OCI-LY1 (cell line): ENCODE measurements around the gene ELK3.

Experiments used
- H2AFZ ChIP-seq: fragments of 200-600 bp; sonication (generic), shearing (Covaris generic); 2 replicates; pipeline ENCODE4 v1.6.0; 2014; ENCODE audit warnings: antibody characterized with exemption, mild to moderate bottlenecking, low read length
- H3F3A ChIP-seq: fragments of 200-600 bp; sonication (generic), shearing (Covaris generic); 2 replicates; pipeline ENCODE4 v1.6.0; 2014; ENCODE audit warnings: mild to moderate bottlenecking, antibody characterized with exemption, low read length, moderate library complexity; ENCODE audit not compliant: insufficient read depth
- H3K27ac ChIP-seq: fragments of 200-600 bp; sonication (generic); 2 replicates; pipeline ENCODE4 v1.5.1; 2014; ENCODE audit warnings: low read length, mixed run types, mild to moderate bottlenecking, low read depth; ENCODE audit not compliant: poor library complexity, severe bottlenecking
- H3K27me3 ChIP-seq: fragments of 200-600 bp; sonication (generic); 2 replicates; pipeline ENCODE4 v1.6.0; 2014; ENCODE audit warnings: antibody characterized with exemption, mild to moderate bottlenecking, low read length, moderate library complexity; ENCODE audit not compliant: insufficient read depth
- H3K36me3 ChIP-seq: fragments of 200-600 bp; sonication (generic); 2 replicates; pipeline ENCODE4 v1.6.1; 2014; ENCODE audit warnings: mild to moderate bottlenecking, antibody characterized with exemption, low read length, moderate library complexity, mixed read lengths; ENCODE audit not compliant: insufficient read depth
- H3K4me1 ChIP-seq: fragments of 200-600 bp; sonication (generic); 2 replicates; pipeline ENCODE4 v1.5.1; 2014; ENCODE audit warnings: mild to moderate bottlenecking, low read length, moderate library complexity; ENCODE audit not compliant: insufficient read depth, severe bottlenecking
- H3K4me2 ChIP-seq: fragments of 200-600 bp; sonication (generic), shearing (Covaris generic); 2 replicates; pipeline ENCODE4 v1.6.1; 2014; ENCODE audit warnings: low read length
- H3K4me3 ChIP-seq: fragments of 200-600 bp; sonication (generic); 2 replicates; pipeline ENCODE4 v1.5.1; 2014; ENCODE audit warnings: low read length, low read depth, mild to moderate bottlenecking, mixed read lengths; ENCODE audit not compliant: poor library complexity, severe bottlenecking
- H3K79me2 ChIP-seq: fragments of 200-600 bp; shearing (Covaris generic); 2 replicates; pipeline ENCODE4 v1.6.1; 2016; ENCODE audit warnings: mixed run types, low read length, mixed read lengths; ENCODE audit not compliant: insufficient read depth
- H3K9ac ChIP-seq: fragments of 200-600 bp; sonication (generic), shearing (Covaris generic); 2 replicates; pipeline ENCODE4 v1.6.1; 2014; ENCODE audit warnings: mild to moderate bottlenecking, low read length, mixed read lengths
- H3K9me2 ChIP-seq: fragments of 200-600 bp; sonication (generic), shearing (Covaris generic); 2 replicates; pipeline ENCODE4 v1.6.1; 2014; ENCODE audit warnings: low read depth, mild to moderate bottlenecking, low read length, mixed read lengths
- H3K9me3 ChIP-seq: fragments of 200-600 bp; shearing (Covaris generic); 2 replicates; pipeline ENCODE4 v1.6.1; 2014; ENCODE audit warnings: low read length, mixed read lengths
- H4K20me1 ChIP-seq: fragments of 200-600 bp; sonication (generic), shearing (Covaris generic); 2 replicates; pipeline ENCODE4 v1.6.0; 2016; ENCODE audit warnings: mild to moderate bottlenecking, low read length; ENCODE audit not compliant: insufficient read depth
- EZH2 ChIP-seq: fragments of 200-600 bp; sonication (generic), shearing (Covaris generic); IDR thresholded peaks from 2 replicates; pipeline ENCODE4 v1.8.0; 2017; ENCODE audit warnings: borderline replicate concordance, mixed run types, mild to moderate bottlenecking, antibody characterized with exemption, low read length, moderate library complexity, mixed read lengths
- TF ChIP-seq, protein P1 (sequence below): fragments of 200-600 bp; sonication (generic), shearing (Covaris generic); IDR thresholded peaks from 2 replicates; pipeline ENCODE4 v1.5.1; 2017; ENCODE audit warnings: mild to moderate bottlenecking, antibody characterized with exemption, low read length, moderate library complexity, mixed read lengths

Gene ELK3

GRCh38 chr12:96155781-96156180, 38.4 kb upstream of the ELK3 start:
- no peak overlapping the region for H3K4me3 ChIP-seq
- no peak overlapping the region for H3K4me2 ChIP-seq
- no peak for TF ChIP-seq EZH2
- TF ChIP-seq, protein P1, sequence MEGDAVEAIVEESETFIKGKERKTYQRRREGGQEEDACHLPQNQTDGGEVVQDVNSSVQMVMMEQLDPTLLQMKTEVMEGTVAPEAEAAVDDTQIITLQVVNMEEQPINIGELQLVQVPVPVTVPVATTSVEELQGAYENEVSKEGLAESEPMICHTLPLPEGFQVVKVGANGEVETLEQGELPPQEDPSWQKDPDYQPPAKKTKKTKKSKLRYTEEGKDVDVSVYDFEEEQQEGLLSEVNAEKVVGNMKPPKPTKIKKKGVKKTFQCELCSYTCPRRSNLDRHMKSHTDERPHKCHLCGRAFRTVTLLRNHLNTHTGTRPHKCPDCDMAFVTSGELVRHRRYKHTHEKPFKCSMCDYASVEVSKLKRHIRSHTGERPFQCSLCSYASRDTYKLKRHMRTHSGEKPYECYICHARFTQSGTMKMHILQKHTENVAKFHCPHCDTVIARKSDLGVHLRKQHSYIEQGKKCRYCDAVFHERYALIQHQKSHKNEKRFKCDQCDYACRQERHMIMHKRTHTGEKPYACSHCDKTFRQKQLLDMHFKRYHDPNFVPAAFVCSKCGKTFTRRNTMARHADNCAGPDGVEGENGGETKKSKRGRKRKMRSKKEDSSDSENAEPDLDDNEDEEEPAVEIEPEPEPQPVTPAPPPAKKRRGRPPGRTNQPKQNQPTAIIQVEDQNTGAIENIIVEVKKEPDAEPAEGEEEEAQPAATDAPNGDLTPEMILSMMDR: no peak
- H3F3A ChIP-seq: no peaks in the 10 kb centered on the region
- H3K27me3 ChIP-seq: no peaks in the 10 kb centered on the region
- no peaks in the 10 kb centered on the region for H3K9me3 ChIP-seq
- no peak overlapping the region for H3K27ac ChIP-seq
- H3K36me3 ChIP-seq: no peaks in the 10 kb centered on the region
- H3K9ac ChIP-seq: no peak overlapping the region
- H3K9me2 ChIP-seq: no peaks in the 10 kb centered on the region
- H3K4me1 ChIP-seq: no peaks in the 10 kb centered on the region
- no peaks in the 10 kb centered on the region for H4K20me1 ChIP-seq
- no peaks in the 10 kb centered on the region for H3K79me2 ChIP-seq
- H2AFZ ChIP-seq: no peak overlapping the region

DNA sequence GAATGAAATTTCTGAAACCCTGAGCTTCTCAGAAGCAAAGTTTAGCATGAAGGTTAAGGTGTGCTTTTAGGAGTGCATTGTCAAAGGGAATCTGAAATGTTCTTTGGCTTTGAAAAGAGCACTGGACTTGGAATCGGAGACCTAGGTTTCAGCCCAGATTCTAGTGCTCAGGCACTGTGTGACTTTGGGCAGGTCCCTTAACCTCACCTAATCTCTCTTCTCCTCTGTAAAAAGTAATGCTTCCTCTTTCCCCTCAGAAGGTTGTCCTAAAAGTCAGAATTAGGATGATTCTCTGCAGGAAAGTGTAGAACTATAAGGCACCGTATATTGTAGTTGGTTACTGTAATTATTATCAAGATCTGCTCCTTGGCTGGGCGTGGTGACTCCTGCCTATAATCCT, 38.0 kb upstream of the ELK3 start:
- no peaks in the 10 kb centered on the region for H3K36me3 ChIP-seq
- H3K9me2 ChIP-seq: no peaks in the 10 kb centered on the region
- TF ChIP-seq EZH2: no peak
- TF ChIP-seq, protein P1: no peak
- no peaks in the 10 kb centered on the region for H3K9me3 ChIP-seq
- H3K4me2 ChIP-seq: no peak overlapping the region
- H3K79me2 ChIP-seq: no peaks in the 10 kb centered on the region
- no peak overlapping the region for H3K9ac ChIP-seq
- no peaks in the 10 kb centered on the region for H3K27me3 ChIP-seq
- no peaks in the 10 kb centered on the region for H3K4me1 ChIP-seq
- H2AFZ ChIP-seq: no peak overlapping the region
- no peaks in the 10 kb centered on the region for H4K20me1 ChIP-seq
- H3K27ac ChIP-seq: no peak overlapping the region
- H3F3A ChIP-seq: no peaks in the 10 kb centered on the region
- no peak overlapping the region for H3K4me3 ChIP-seq

DNA sequence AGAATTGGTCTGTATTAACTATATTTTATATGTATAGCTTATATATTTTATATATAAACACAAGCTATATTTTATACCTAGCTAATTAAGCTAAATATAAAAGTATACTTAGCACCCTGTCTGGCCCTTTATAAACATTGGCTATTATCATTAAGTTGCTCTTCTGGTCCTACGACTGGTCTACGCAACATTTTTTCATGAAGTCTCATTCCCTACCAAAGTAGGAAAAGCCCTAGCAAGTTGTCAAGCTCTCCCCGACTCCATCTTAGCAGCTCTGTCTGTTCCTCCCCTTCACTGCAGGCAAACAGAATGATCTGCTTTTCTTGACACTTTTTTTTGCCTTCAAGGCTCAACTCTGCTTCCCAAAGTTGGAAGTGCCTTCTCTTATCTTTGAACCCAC, 36.7 kb upstream of the ELK3 start:
- Histone ChIP-seq H3K4me2 (no peak overlapping the region), H4K20me1 (no peaks in the 10 kb centered on the region), H3K4me1 (no peaks in the 10 kb centered on the region), H3K9me3 (no peaks in the 10 kb centered on the region), H3K79me2 (no peaks in the 10 kb centered on the region), H3K27ac (no peak overlapping the region), H3K4me3 (no peak overlapping the region), H2AFZ (no peak overlapping the region), H3K36me3 (no peaks in the 10 kb centered on the region), H3K9ac (no peak overlapping the region), H3K9me2 (no peaks in the 10 kb centered on the region), H3K27me3 (no peaks in the 10 kb centered on the region), H3F3A (no peaks in the 10 kb centered on the region)
- no peak for TF ChIP-seq EZH2
- TF ChIP-seq, protein P1: no peak
